Measurements from ENCODE around the gene LAMA4.

LAMA4 gene

GRCh38 chr6:112275365-112275764, 21.0 kb upstream of the LAMA4 start:
- DNase-seq = no peak

- DNase-seq = no peak
Observed at GRCh38 chr6:112274774-112275173, 20.4 kb upstream of the LAMA4 start.

GRCh38 chr6:112272799-112273198, 18.4 kb upstream of the LAMA4 start:
- DNase-seq = no peak

DNA sequence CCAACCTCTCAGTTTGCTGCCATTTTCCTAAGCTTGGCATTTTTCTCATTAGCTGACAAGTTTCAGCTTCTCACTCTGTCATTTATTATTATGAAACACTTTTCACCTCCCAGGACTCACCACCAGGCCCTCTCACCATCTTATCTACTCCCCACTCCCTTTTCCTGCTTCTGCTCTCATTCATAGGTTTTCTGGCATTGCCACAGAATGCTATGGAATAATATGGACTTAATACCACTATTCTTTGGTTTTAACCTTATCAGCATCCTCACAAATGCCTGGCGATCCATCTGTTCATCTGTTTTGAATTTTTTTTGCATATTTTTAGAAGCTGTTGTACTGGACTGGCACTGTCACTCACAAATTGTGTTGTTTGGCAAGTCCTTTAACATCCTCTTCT, 16.4 kb upstream of the LAMA4 start:
- DNase-seq = no peak

GRCh38 chr6:112269979-112270566, 15.7 kb upstream of the LAMA4 start:
- DNase-seq = no peak

DNA sequence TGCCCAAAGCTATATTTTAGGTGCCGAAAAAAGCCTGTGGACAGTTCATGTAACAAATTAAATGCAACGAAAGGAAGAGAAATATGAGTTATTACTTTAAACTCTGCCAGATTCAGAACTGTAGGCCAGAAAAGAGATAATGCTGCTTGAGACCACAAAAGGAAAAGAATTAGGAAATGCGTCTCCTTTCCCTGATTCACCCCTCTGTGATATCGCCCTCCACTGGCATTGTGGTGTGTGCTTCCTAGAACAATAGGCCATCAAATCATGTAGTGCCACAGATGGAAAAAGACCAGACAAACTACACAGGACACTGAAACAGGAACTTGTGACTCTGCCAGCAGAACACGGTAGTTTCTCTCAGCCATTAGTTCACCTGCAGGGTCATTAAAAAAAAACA, 14.7 kb upstream of the LAMA4 start:
- DNase-seq = no peak

GRCh38 chr6:112268654-112269053, 14.3 kb upstream of the LAMA4 start:
- DNase-seq = no peak

- DNase-seq = no peak
Observed at GRCh38 chr6:112268019-112268418, 13.7 kb upstream of the LAMA4 start.

DNA sequence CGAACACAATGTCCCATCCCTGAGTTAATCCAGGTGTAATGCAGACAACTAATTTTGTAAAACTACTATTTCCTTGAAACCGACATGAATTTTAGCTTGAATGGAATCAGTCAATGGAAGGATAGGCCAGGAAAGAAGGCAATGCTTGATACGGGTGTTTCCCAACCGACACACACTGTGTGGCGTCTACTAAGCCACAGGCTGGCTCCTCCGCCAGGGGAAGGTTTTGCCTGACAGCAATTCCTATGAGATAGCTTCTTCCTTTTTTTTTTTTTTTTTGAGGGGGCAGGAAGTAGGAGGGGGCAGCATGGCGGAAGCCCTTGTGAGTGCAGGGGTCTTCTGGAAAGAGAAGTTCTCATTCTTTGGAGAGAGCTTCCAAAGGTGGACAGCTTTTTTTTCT, 12.0 kb upstream of the LAMA4 start:
- no peak for DNase-seq

GRCh38 chr6:112259337-112259675, 4.9 kb upstream of the LAMA4 start:
- no peak for DNase-seq

DNA sequence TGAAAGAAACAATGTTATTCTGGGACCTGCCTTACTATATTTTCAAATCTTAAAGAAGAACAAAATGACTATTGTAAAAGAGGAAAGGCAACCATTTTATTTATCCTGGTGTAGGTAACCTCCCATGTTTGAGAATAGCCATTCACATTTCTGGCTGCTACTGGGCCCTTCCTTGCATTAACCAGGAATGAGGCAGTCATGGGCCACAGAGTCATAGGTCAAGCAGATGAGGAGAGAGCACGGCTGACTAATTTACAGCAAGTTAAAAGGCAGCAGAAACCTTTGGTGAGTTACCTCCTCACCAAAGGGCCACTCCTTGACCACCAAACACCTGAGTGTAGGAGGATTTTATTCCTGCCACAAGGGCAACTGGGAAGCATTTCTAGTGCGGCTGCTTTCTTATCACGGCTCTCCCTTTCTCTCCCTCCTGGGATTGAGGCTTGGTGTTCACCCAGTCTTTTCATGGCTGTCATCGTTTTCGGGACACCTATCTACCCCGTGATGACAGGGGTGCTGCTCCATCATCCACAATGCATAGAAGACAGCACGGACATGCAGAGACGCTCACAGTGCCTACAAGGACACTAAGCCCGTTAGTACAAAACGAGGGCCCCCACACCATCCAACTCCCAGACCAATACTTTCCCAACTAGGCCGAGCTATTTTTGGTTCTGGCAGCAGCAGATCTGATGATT, 4.4 kb upstream of the LAMA4 start:
- no peak for DNase-seq

DNA sequence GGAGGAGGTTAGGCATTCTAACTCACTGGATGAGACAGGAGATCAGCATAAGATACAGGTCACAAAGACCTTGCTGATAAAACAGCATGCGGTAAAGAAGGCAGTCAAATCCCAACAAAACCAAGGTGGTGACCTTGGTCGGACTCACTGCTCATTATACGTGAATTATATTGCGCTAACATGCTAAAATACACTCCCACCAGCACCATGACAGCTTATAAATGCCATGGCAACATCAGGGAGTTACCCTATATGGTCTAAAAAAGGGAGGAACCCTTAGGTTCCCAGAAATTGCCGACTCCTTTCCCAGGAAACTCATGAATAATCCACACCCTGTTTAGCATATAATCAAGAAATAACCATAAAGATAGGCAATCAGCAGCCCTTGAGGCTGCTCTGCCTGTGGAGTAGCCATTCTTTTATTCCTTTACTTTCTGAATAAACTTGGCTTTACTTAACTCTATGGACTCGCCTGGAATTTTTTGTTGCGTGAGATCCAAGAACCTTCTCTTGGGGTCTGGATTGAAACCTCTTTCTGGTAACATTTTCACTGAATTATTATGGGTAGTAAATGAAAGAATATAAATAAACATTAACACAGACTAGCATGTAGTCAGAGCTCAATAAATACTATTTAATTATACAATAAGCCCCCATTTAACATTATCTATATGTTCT, 3.0 kb upstream of the LAMA4 start:
- no peak for DNase-seq

DNA sequence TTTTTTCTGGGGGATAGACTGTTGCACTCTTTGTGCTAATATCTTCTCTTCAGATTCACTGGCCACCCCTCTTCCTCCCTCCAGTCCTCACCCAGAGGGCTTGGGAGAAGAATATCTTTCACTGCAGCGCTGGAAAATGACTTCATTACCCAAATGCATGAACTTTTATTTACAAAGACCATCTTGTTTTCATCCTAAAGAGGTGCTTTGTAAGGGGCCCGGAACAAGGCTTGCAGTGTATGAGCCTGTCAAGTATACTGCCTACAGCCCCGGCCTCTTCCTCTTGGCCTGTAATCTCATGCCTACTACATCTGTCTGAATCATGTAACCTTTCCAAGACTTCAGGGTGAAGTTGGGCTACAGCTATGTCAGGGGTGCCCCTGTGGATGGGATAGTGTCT, 554 bp upstream of the LAMA4 start:
- no peak for DNase-seq

- DNase-seq = no peak
Observed at GRCh38 chr6:112253498-112253840, 898 bp downstream of the LAMA4 start.

- DNase-seq = no peak
Observed at GRCh38 chr6:112252571-112253497, 1.5 kb downstream of the LAMA4 start.

DNA sequence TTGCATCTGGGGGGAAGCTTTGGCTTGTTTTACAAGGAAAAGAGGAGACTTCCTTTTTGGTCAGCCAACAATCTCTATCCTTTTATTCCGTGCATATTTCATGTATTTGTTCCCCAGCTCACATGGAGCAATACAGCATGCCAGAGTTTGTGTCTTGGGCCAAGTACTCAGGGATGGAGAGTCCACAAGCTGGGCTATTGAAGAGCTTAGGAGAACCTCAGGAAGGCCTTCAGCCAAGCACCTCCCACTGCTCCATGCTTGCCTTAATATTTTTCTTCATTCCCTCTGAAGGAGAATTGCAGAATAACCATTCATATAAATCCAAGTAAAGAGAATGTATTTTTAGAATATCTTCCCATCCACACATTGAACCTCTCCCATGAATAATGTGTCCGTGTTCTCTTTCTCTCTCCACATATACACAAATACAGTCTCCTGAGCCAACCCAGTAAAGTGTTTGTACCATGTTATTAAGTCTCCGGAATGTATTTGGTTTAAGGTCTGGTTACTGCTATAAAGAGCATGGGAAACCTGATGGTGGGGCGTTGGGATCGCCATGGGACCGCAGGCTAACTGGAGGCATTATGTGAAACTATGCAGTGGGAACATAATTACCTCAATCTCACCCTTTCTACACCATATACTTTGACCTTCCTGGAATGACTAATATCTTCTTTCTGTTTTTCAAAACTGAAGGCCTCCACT, 3.0 kb downstream of the LAMA4 start:
- DNase-seq = no peak

- no peak for DNase-seq
Observed at GRCh38 chr6:112249489-112249888, 4.9 kb downstream of the LAMA4 start.

DNA sequence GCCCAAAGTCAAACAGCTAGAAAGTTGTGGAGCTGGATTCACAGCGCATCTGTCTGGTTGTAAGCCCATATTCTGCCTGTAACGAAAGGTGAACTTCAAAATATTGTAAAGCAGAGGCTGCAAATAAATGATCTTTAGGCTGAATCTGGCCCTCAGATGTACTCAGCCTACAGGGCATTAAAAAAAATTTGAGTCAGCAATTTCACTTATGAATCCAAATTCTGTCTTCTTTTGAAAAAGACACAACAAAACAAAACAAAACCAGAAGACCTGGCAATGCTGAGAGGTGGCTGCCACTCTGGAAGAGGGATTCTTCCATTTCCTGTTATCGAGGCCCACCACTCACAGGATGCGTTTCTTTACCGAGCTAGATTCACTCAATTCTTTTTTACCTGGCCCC, 7.1 kb downstream of the LAMA4 start:
- DNase-seq = no peak

DNA sequence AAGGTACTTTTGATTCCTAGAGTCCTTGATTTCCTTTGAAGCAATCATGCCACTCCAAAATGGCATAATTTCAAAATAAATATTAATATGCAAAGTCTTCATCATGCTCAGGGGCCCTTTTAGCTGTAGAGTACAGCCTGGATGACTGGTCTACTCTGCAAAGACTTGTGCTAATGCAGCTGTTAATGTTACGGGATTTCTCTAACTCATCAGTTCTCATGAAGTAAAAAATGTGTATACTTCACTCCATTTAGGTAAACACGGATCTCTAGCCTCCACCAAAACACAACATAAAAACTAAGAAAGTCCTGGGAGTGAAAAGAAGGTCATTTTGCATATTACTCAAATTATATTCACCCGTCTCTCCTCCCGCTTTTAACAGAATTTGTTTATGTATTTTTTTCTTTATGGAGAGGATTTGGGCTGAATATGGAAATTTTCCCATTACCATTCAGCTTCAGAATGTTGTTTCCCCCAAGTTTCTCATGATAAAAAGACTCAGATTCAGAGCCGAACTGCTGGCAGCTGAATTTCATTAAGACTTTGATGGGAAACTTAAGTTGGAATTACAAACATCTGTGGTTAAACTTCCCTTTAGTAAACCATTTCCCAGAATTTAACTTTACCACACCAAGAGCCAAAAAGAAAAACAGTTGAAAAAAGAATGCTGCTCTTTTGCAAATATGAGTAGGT, 8.7 kb downstream of the LAMA4 start:
- no peak for DNase-seq

GRCh38 chr6:112243861-112244827, 10.2 kb downstream of the LAMA4 start:
- DNase-seq = no peak

- no peak for DNase-seq
Observed at GRCh38 chr6:112241820-112242429, 12.4 kb downstream of the LAMA4 start.

Measured in NCI-H187 treated with DMSO at 0.1 percent for 48 hours (cell line).